Stomach (tissue), 9 donors: Measurements from ENCODE around the gene PPARA. TPM values are rescaled to one million over a fixed set of nuclear protein-coding genes. Genes with fewer than 3 reads are reported as not detected.

Experiments
- DNase-seq, 2 donors: peaks; one replicate each; pipeline versions ENCODE4 v3.0.0 to v3.0.0-alpha.2; 2013 to 2019
- H3K27ac ChIP-seq, 5 donors: fragments of 200-600 bp in 4 of 5; sonication (generic) in 4 of 5; one replicate each; pipeline ENCODE4 v1.5.1; 2013 to 2019; ENCODE audit warnings: mild to moderate bottlenecking in 1 of 5, moderate library complexity in 1 of 5
- H3K27me3 ChIP-seq, 3 donors: fragments of 200-600 bp; sonication (generic); one replicate each; pipeline ENCODE4 v1.5.1; 2017 to 2019; ENCODE audit warnings: mixed run types in 1 of 3
- H3K36me3 ChIP-seq, 4 donors: fragments of 200-600 bp; sonication (generic); 1 replicate in 3 of 4; 2 replicates in 1 of 4; pipeline ENCODE4 v1.5.1; 2016 to 2019
- H3K4me1 ChIP-seq, 4 donors: fragments of 200-600 bp; sonication (generic); one replicate each; pipeline ENCODE4 v1.5.1; 2016 to 2019
- H3K4me3 ChIP-seq, 4 donors: fragments of 200-600 bp; sonication (generic) in 3 of 4; one replicate each; pipeline ENCODE4 v1.5.1; 2016 to 2019; ENCODE audit warnings: mild to moderate bottlenecking in 1 of 4
- H3K9me3 ChIP-seq, 4 donors: fragments of 200-600 bp; sonication (generic); one replicate each; pipeline ENCODE4 v1.5.1; 2016 to 2019
- EP300 ChIP-seq: sonication (generic); formaldehyde crosslinking; IDR thresholded peaks from one replicate; pipeline ENCODE4 v1.6.1; 2017; ENCODE audit warnings: antibody characterized with exemption
- POLR2A ChIP-seq, 4 donors: fragments of 450-650 bp; IDR thresholded peaks; one replicate each; pipeline ENCODE4 v1.6.1; 2016; ENCODE audit warnings: antibody characterized with exemption in 4 of 4, control low read depth in 2 of 4, mild to moderate bottlenecking in 1 of 4, moderate library complexity in 1 of 4
- POLR2AphosphoS5 ChIP-seq, 3 donors: sonication (generic); formaldehyde crosslinking; IDR thresholded peaks; one replicate each; pipeline ENCODE4 v1.6.1; 2016; ENCODE audit warnings: antibody characterized with exemption in 3 of 3
- WGBS, 5 donors: extraction: QIAGEN DNeasy Blood & Tissue Kit in 3 of 5; methylation state at CpG; one replicate each; pipeline versions ENCODE4 v1.1.5 to v1.1.7; 2013 to 2018; 5-methylcytosine and 5-hydroxymethylcytosine counted together
- intact Hi-C: fragments of 100-400 bp; cut with DNase I; formaldehyde crosslinking; loops from one replicate; pipeline ENCODE4 v1.15.1; 2023; ENCODE audit warnings: low total_unique reads
- polyA plus RNA-seq, 3 donors: library from polyadenylated mRNA; stranded (reverse); fragments of 200-250 nt; gene quantifications; one replicate each; pipeline ENCODE4 v1.2.3, GENCODE V29; 2013
- total RNA-seq, 5 donors: library from RNA; depleted of rRNA; stranded (reverse); fragments of >200 nt; gene quantifications; one replicate each; pipeline versions ENCODE4 v1.1.0 to v1.2.3, GENCODE V29; 2014 to 2016
- TF ChIP-seq, protein P1 (sequence below), 7 experiments: fragments of 450-650 bp in 4 of 7; fragments of 200-600 bp in 3 of 7; sonication (generic) in 3 of 7; IDR thresholded peaks; one replicate each; pipeline ENCODE4 v1.5.1; 2016 to 2019; ENCODE audit warnings: antibody characterized with exemption in 7 of 7, control low read depth in 2 of 7, mild to moderate bottlenecking in 1 of 7
- donor health status: healthy with polysubstance abuse.
- donor health status: Bipolar disorder and iron deficiency.
- donor health status: healthy.

The PPARA gene
- total and polyA plus RNA-seq, 8 donors: 3.4 to 28.8 (median 11.6) TPM

DNA sequence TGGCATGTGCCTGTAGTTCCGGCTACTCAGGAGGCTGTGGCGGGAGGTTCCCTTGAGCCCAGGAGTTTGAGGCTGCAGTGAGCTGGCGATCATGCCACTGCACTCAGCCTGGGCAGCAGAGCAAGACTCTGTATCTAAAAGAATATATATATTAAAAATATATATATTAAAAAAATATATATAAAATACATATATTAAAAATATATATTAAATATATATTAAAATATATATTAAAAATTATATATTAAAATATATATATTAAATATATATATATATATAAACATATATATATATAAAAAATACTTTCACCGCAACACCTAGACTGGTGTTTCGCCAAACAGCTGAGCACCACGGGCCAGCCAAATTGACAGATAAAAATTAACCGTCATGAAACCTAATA lies 126.2 kb downstream of the PPARA start:
- H3K27me3 ChIP-seq: no peaks in the 10 kb centered on the region
- no peak overlapping the region for H3K4me3 ChIP-seq
- peaks cover 87 to 99% (median 98%) of the 10 kb centered on the region in 4 donors for H3K36me3 ChIP-seq
- intact Hi-C loops: no loop called here
- no peaks in the 10 kb centered on the region for H3K9me3 ChIP-seq
- no peak for DNase-seq
- WGBS, 5 donors: 82 to 92% (median 88%) methylated on average over 7 of the region's 7 CpGs
- peaks cover 0 to 9% (median 0%) of the 10 kb centered on the region in 4 donors for H3K4me1 ChIP-seq
- TF ChIP-seq EP300 (no peak), POLR2A (IDR thresholded peaks at IDR 0.05) (no peak), POLR2AphosphoS5 (IDR thresholded peaks at IDR 0.05) (no peak)
- TF ChIP-seq, protein P1, sequence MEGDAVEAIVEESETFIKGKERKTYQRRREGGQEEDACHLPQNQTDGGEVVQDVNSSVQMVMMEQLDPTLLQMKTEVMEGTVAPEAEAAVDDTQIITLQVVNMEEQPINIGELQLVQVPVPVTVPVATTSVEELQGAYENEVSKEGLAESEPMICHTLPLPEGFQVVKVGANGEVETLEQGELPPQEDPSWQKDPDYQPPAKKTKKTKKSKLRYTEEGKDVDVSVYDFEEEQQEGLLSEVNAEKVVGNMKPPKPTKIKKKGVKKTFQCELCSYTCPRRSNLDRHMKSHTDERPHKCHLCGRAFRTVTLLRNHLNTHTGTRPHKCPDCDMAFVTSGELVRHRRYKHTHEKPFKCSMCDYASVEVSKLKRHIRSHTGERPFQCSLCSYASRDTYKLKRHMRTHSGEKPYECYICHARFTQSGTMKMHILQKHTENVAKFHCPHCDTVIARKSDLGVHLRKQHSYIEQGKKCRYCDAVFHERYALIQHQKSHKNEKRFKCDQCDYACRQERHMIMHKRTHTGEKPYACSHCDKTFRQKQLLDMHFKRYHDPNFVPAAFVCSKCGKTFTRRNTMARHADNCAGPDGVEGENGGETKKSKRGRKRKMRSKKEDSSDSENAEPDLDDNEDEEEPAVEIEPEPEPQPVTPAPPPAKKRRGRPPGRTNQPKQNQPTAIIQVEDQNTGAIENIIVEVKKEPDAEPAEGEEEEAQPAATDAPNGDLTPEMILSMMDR (IDR thresholded peaks at IDR 0.05): no peak
- no peak overlapping the region for H3K27ac ChIP-seq

- Histone ChIP-seq H3K36me3 (peaks cover 87 to 99% (median 98%) of the 10 kb centered on the region in 4 donors), H3K4me3 (no peak overlapping the region), H3K4me1 (peaks cover 0 to 9% (median 0%) of the 10 kb centered on the region in 4 donors), H3K27ac (no peak overlapping the region), H3K27me3 (no peaks in the 10 kb centered on the region), H3K9me3 (no peaks in the 10 kb centered on the region)
- no peak for TF ChIP-seq POLR2AphosphoS5 (IDR thresholded peaks at IDR 0.05)
- no peak for TF ChIP-seq POLR2A (IDR thresholded peaks at IDR 0.05)
- TF ChIP-seq, protein P1 (IDR thresholded peaks at IDR 0.05): no peak
- TF ChIP-seq EP300: no peak
- no peak for DNase-seq
- intact Hi-C loops: no loop called here
- 91 to 95% (median 94%) methylated on average over 14 to 22 of the region's 22 CpGs for WGBS, 5 donors
Observed at GRCh38 chr22:46278656-46279645, 128.6 kb downstream of the PPARA start.

DNA sequence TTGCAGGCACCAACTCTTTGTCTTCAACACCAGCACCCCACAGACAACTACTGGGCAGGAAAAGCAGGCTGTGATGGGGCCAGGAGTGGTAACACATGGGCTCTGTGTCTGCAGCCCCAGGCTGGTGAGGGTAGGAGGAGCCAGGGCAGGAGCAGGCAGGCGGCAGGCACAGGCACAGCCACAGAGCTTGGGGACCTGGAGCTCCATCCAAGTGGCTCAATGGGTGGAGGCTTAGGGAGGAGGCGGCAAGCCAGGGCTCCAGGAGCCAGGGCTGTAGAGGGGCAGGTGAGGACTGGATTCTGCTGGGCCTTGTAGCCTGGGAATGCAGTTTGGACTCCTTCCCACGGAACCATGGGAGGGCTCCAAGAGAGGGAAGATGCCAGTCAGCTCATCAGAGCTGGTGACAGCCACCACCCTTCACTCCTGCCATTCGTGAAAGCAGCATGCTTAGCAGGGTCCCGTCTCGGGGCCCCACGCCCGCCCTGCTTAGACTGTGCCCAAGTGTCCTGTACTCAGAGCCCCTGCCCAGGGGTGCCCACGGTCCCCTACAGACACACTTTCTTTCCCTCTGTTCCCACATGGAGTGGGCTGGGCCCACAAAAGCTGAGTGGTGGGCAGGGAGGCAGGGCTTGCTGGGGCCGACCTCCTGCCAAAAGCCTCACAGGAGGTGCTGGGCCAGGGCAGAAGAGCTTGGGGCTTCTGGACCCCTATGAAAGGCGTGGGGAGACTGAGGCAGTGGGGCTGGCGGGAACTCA lies 129.9 kb downstream of the PPARA start:
- Histone ChIP-seq H3K4me3 (no peak overlapping the region), H3K9me3 (no peaks in the 10 kb centered on the region), H3K27me3 (no peaks in the 10 kb centered on the region), H3K27ac (peak overlapping the region in 2 of 5 donors; percentile 14 to 17), H3K36me3 (peaks cover 87 to 99% (median 98%) of the 10 kb centered on the region in 4 donors), H3K4me1 (peaks cover 0 to 9% (median 0%) of the 10 kb centered on the region in 4 donors)
- no peak for TF ChIP-seq EP300
- TF ChIP-seq, protein P1 (IDR thresholded peaks at IDR 0.05): no peak
- TF ChIP-seq POLR2AphosphoS5 (IDR thresholded peaks at IDR 0.05): no peak
- TF ChIP-seq POLR2A (IDR thresholded peaks at IDR 0.05): no peak
- 89 to 98% (median 96%) methylated on average over 12 of the region's 12 CpGs for WGBS, 5 donors
- DNase-seq: no peak
- intact Hi-C loops: no loop called here

DNA sequence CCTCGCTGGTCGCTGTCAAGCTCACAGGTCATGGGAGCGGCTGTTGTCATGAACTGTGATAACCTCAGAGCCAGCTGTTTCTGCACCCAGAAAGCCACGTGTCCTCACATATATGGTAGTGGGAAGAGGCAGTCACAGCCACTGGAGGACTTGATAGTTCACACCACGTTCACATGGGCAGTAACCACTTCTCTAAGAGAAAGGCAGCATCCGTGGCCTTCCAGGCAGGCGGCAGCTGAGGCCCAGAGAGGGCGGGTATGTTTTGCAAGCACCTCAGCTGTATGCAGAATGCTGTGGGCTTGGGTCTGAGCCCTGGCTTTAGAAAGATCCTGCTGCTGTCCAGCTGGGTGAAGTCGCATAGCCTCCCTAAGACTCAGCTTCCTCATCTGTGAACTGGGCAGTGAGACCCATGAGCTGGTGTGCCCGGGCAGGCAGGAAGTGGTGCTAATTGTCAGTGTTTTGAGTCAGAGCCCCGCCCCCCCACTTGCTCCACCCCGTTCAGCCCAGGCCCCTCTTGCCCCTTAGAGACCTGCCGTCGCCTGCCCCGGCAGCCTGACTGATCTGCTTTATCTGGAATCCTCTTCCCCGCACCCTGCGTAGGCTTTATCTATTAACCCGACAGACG lies 130.8 kb downstream of the PPARA start:
- Histone ChIP-seq H3K27ac (peak overlapping the region in 2 of 5 donors; percentile 14 to 17), H3K9me3 (no peaks in the 10 kb centered on the region), H3K4me3 (no peak overlapping the region), H3K27me3 (no peaks in the 10 kb centered on the region), H3K4me1 (peaks cover 0 to 2% (median 0%) of the 10 kb centered on the region in 4 donors), H3K36me3 (peaks cover 87 to 99% (median 98%) of the 10 kb centered on the region in 4 donors)
- DNase-seq: no peak
- intact Hi-C loops: no loop called here
- WGBS, 5 donors: 78 to 87% (median 82%) methylated on average over 18 to 19 of the region's 19 CpGs
- TF ChIP-seq POLR2AphosphoS5 (IDR thresholded peaks at IDR 0.05): no peak
- TF ChIP-seq POLR2A (IDR thresholded peaks at IDR 0.05): no peak
- TF ChIP-seq, protein P1 (IDR thresholded peaks at IDR 0.05): no peak
- no peak for TF ChIP-seq EP300
